Neural cell (in vitro differentiated cells): ENCODE results near the gene TRIM66.

Experiments used
- EP300 ChIP-seq: fragments of 450-650 bp; conservative IDR thresholded peaks from 2 replicates; pipeline ENCODE4 v1.6.1; 2014; ENCODE audit warnings: antibody characterized with exemption, mild to moderate bottlenecking, moderate library complexity; ENCODE audit not compliant: poor library complexity, severe bottlenecking
- EZH2 ChIP-seq: fragments of 200-600, 300-800 bp; shearing (Covaris generic), sonication (generic); IDR thresholded peaks from 2 replicates; pipeline ENCODE4 v1.6.1; 2014; ENCODE audit warnings: antibody characterized with exemption, low read length, borderline replicate concordance, mild to moderate bottlenecking; ENCODE audit not compliant: insufficient read depth, poor library complexity, severe bottlenecking
- MXI1 ChIP-seq: fragments of 450-650 bp; conservative IDR thresholded peaks from 2 replicates; pipeline ENCODE4 v1.6.1; 2014; ENCODE audit warnings: antibody characterized with exemption, mild to moderate bottlenecking; ENCODE audit not compliant: poor library complexity, severe bottlenecking
- POLR2AphosphoS5 ChIP-seq: IDR thresholded peaks from 2 replicates; pipeline ENCODE4 v1.6.1; 2012
- SMC3 ChIP-seq: fragments of 450-650 bp; conservative IDR thresholded peaks from 2 replicates; pipeline ENCODE4 v1.6.1; 2014; ENCODE audit warnings: antibody characterized with exemption, mild to moderate bottlenecking, moderate library complexity; ENCODE audit not compliant: poor library complexity
- TAF1 ChIP-seq: IDR thresholded peaks from 2 replicates; pipeline ENCODE4 v1.6.1; 2012; ENCODE audit warnings: low read depth
- TF ChIP-seq, protein P1 (sequence below): fragments of 450-650 bp; IDR thresholded peaks from 2 replicates; pipeline ENCODE4 v1.5.1; 2014; ENCODE audit warnings: antibody characterized with exemption, mild to moderate bottlenecking, moderate library complexity; ENCODE audit not compliant: poor library complexity, severe bottlenecking
- TF ChIP-seq, protein P2 (sequence below): IDR thresholded peaks from 2 replicates; pipeline ENCODE4 v1.6.1; 2012; ENCODE audit warnings: borderline replicate concordance

GRCh38 chr11:8697054-8697453 lies 14.6 kb upstream of the TRIM66 start:
- TF ChIP-seq, protein P1, sequence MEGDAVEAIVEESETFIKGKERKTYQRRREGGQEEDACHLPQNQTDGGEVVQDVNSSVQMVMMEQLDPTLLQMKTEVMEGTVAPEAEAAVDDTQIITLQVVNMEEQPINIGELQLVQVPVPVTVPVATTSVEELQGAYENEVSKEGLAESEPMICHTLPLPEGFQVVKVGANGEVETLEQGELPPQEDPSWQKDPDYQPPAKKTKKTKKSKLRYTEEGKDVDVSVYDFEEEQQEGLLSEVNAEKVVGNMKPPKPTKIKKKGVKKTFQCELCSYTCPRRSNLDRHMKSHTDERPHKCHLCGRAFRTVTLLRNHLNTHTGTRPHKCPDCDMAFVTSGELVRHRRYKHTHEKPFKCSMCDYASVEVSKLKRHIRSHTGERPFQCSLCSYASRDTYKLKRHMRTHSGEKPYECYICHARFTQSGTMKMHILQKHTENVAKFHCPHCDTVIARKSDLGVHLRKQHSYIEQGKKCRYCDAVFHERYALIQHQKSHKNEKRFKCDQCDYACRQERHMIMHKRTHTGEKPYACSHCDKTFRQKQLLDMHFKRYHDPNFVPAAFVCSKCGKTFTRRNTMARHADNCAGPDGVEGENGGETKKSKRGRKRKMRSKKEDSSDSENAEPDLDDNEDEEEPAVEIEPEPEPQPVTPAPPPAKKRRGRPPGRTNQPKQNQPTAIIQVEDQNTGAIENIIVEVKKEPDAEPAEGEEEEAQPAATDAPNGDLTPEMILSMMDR = no peak
- TF ChIP-seq EP300 (no peak), EZH2 (no peak), TAF1 (no peak), POLR2AphosphoS5 (no peak), MXI1 (no peak), SMC3 (no peak)
- TF ChIP-seq, protein P2, sequence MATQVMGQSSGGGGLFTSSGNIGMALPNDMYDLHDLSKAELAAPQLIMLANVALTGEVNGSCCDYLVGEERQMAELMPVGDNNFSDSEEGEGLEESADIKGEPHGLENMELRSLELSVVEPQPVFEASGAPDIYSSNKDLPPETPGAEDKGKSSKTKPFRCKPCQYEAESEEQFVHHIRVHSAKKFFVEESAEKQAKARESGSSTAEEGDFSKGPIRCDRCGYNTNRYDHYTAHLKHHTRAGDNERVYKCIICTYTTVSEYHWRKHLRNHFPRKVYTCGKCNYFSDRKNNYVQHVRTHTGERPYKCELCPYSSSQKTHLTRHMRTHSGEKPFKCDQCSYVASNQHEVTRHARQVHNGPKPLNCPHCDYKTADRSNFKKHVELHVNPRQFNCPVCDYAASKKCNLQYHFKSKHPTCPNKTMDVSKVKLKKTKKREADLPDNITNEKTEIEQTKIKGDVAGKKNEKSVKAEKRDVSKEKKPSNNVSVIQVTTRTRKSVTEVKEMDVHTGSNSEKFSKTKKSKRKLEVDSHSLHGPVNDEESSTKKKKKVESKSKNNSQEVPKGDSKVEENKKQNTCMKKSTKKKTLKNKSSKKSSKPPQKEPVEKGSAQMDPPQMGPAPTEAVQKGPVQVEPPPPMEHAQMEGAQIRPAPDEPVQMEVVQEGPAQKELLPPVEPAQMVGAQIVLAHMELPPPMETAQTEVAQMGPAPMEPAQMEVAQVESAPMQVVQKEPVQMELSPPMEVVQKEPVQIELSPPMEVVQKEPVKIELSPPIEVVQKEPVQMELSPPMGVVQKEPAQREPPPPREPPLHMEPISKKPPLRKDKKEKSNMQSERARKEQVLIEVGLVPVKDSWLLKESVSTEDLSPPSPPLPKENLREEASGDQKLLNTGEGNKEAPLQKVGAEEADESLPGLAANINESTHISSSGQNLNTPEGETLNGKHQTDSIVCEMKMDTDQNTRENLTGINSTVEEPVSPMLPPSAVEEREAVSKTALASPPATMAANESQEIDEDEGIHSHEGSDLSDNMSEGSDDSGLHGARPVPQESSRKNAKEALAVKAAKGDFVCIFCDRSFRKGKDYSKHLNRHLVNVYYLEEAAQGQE = no peak
